Neural cell (in vitro differentiated cells): ENCODE measurements around the gene MYO1H.

ENCODE experiments used
- CTCF ChIP-seq: fragments of 450-650 bp; IDR thresholded peaks from 2 replicates; pipeline ENCODE4 v1.5.1; 2014; ENCODE audit warnings: antibody characterized with exemption, mild to moderate bottlenecking, moderate library complexity; ENCODE audit not compliant: poor library complexity, severe bottlenecking
- EZH2 ChIP-seq: fragments of 200-600, 300-800 bp; shearing (Covaris generic), sonication (generic); IDR thresholded peaks from 2 replicates; pipeline ENCODE4 v1.6.1; 2014; ENCODE audit warnings: antibody characterized with exemption, low read length, borderline replicate concordance, mild to moderate bottlenecking; ENCODE audit not compliant: insufficient read depth, poor library complexity, severe bottlenecking
- POLR2AphosphoS5 ChIP-seq: IDR thresholded peaks from 2 replicates; pipeline ENCODE4 v1.6.1; 2012
- RAD21 ChIP-seq: fragments of 450-650 bp; conservative IDR thresholded peaks from 2 replicates; pipeline ENCODE4 v1.6.1; 2014; ENCODE audit warnings: antibody characterized with exemption, mild to moderate bottlenecking, moderate library complexity
- REST ChIP-seq: IDR thresholded peaks from 2 replicates; pipeline ENCODE4 v1.6.1; 2012; ENCODE audit warnings: borderline replicate concordance
- TAF1 ChIP-seq: IDR thresholded peaks from 2 replicates; pipeline ENCODE4 v1.6.1; 2012; ENCODE audit warnings: low read depth

GRCh38 chr12:109475121-109475520 lies 127.4 kb downstream of the MYO1H start:
- TF ChIP-seq REST (no peak), CTCF (no peak), TAF1 (no peak), POLR2AphosphoS5 (no peak), RAD21 (no peak), EZH2 (no peak)
